Cardiac fibroblast (primary cell): ENCODE measurements around the gene SCAMP3.
"Not testable (repeated sequence)": the region's sequence is repeated elsewhere in the genome, so short reads cannot be mapped to it uniquely, and the experiment has no call there.

Experiments
- DNase-seq, 2 donors: peaks; one replicate each; pipeline versions ENCODE4 v3.0.0 to v3.0.0-alpha.2; 2010; ENCODE audit warnings: low read depth in 2 of 2
- H3K4me3 ChIP-seq, 2 donors: replicated peaks in 1 of 2; 1 replicate in 1 of 2; 2 replicates in 1 of 2; pipeline ENCODE4 v1.5.1; 2011; ENCODE audit warnings: low read depth in 2 of 2, low read length in 2 of 2, mild to moderate bottlenecking in 2 of 2, moderate library complexity in 1 of 2
- TF ChIP-seq, protein P1 (sequence below): IDR thresholded peaks from one replicate; pipeline ENCODE4 v1.5.1; 2011; ENCODE audit warnings: low read depth, mild to moderate bottlenecking, low read length, inconsistent platforms

The SCAMP3 gene

DNA sequence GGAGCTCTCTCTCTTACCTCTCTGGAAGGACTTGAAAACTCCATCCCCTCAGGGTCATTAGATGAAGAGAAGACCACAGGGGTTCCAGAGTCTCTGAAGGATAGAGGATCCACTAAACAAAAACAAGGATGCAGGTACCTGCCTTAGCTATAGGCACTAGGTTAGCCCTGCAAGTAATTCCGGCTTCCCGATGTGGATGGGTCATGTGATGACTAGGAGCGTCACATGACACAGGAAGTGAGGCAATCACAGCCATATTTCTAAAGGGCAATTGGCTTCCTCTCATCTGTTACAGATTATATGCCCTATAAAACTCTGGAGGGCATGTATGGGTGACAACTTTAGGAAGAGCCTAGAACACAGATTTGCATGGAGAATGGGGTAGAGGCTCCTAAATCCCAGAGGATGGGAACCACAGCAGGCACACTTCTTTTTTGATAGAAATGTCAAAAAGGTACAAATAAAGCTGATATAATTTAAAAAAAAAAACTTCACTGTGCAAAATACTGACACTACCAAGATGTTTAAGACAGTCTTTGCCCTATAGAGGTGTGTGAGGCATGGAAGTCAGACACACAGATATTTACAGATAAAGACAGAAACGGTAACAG is 21.0 kb downstream of the SCAMP3 start:
- peak overlapping the region; percentile 43 to 57 for H3K4me3 ChIP-seq
- TF ChIP-seq, protein P1, sequence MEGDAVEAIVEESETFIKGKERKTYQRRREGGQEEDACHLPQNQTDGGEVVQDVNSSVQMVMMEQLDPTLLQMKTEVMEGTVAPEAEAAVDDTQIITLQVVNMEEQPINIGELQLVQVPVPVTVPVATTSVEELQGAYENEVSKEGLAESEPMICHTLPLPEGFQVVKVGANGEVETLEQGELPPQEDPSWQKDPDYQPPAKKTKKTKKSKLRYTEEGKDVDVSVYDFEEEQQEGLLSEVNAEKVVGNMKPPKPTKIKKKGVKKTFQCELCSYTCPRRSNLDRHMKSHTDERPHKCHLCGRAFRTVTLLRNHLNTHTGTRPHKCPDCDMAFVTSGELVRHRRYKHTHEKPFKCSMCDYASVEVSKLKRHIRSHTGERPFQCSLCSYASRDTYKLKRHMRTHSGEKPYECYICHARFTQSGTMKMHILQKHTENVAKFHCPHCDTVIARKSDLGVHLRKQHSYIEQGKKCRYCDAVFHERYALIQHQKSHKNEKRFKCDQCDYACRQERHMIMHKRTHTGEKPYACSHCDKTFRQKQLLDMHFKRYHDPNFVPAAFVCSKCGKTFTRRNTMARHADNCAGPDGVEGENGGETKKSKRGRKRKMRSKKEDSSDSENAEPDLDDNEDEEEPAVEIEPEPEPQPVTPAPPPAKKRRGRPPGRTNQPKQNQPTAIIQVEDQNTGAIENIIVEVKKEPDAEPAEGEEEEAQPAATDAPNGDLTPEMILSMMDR: no peak
- peak; percentile 84 to 86 for DNase-seq

- no peak overlapping the region for H3K4me3 ChIP-seq
- no peak for DNase-seq
- TF ChIP-seq, protein P1: no peak
Observed at GRCh38 chr1:155236451-155236850, 25.7 kb downstream of the SCAMP3 start.

DNA sequence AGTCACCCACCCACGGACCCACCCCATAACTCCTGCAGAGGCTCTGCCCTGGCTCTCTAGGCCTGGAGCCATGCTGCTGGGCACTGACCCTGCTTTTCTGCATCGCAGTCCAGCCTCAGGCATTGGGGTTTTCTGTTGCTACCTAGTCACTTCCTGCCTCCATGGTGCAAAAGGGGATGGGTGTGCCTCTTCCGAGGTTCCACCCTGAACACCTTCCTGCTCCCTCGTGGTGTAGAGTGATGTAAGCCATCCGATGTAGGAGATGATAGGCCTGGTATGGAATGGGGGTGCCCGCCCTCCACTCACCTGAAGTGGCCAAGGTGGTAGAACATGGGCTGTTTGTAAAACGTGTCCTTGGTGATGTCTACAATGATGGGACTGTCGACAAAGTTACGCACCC is 26.8 kb downstream of the SCAMP3 start:
- H3K4me3 ChIP-seq, DNase-seq: not testable (repeated sequence)

DNA sequence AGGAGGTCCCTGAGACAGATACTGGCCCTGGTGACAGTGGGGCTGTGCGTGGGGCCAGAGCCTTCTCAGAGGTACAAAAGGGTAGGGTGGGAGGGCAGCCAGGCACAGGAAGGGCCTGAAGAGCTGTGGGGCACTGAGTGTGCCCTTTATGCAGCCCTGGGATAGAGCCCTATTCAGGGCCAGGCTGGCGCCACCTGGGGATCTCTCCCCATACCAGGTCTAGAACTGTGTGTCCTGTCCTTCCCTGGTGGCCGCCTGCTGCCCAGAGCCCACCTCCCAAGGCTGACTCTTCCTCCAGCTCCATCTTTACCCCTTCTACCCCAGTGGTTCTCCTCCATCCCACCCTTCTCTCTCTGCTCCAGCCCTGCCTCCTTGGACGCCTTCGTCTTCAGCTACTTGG is 28.7 kb downstream of the SCAMP3 start:
- H3K4me3 ChIP-seq, DNase-seq: not testable (repeated sequence)

DNA sequence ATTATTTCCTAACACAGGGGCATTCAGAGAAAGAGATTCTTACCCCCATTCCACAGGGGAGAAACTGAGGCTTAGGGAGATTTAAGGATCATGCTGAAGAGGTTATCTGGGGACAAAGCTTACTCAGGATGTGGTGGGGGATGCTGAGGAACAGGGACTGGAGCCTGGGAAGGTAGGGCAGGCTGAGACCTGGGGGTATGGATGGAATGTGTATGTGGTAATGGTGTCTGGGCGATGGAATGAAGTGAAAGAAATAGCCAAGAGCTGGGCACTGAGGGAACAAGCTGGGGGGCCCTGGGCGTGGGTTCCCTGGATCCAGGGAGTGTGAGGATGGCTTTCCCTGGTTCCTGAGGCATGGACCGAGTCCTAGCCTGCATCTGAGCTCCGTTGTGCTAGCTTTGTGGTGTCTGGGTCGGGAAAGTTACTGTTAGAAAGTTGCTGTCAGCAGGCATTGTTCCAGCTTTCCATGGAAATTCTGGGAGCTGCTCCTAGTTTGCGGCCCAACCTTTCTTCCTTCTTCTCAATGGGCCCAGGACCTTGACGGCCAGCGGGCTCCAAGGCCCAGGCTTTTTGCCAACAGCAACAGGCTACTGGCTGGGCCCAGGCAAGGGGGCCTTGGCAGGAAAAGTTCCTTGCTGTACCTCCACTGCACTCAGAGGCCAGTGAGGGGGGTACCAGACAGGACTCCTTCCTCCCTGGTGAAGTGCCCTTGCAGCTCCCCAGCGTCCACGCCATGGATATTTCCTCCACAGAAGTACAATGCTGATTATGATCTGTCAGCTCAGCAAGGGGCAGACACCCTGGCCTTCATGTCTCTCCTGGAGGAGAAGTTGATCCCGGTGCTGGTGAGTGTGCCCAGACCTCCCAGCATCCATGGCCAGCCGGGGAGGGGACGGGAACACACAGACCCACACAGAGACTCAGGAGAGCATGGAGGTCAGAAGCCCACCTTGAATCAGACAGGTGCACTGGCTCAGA is 29.9 kb downstream of the SCAMP3 start:
- H3K4me3 ChIP-seq: not testable (repeated sequence)
- peak; percentile 30 to 82 for DNase-seq

- not testable (repeated sequence) for H3K4me3 ChIP-seq, DNase-seq
Observed at GRCh38 chr1:155231302-155231701, 30.9 kb downstream of the SCAMP3 start.

GRCh38 chr1:155228096-155228427 is 34.1 kb downstream of the SCAMP3 start:
- no peak for DNase-seq
- H3K4me3 ChIP-seq: peak overlapping the region; percentile 23 to 48

DNA sequence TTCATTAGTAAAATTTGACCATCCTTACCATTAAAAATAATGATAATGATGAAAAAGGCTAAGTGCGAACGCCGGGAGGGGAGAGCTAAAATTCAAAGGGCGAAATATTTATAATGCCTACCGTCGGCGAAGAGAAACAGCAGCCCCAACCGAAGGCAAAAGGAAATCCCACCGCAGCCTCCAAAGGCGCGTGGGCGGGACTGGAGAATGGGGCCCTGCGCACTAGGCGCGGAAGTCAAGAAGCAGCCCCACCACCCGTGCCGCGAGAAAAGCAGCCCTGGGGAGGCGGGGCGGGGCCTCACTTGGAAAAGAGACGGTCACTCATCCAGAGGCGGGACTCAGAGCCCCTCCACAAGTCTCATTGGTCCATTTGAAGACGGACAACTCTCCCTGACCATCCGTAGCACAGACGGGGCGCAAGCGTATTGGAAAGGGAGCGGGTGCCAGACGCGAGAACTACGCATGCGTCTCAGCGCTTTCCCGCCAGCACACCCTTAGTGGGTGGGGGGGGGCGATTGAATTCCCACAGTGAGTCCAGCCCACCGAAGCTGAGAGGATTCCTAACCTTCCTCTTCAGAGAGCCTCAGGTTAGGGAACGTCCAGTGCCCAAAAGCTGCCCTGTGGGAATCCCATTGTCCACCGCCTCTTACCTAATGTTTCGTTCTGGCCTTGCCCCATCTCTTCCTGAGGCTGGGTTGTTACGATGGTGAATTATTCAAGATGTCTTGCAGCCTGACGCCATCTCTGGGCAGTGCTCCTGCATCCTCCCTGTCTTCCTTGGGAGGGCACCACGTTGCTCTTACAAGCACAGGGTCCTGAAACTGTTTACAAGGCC is 34.7 kb downstream of the SCAMP3 start:
- TF ChIP-seq, protein P1: no peak
- peak overlapping the region; percentile 65 to 66 for H3K4me3 ChIP-seq
- peak; percentile 99 to 100 for DNase-seq

More at GRCh38 chr1:155228096-155228427, 34.1 kb downstream of the SCAMP3 start:
- TF ChIP-seq, protein P1: no peak
